Measurements from ENCODE around the gene ARHGAP15.

The ARHGAP15 gene

GRCh38 chr2:143121079-143121478, 8.1 kb upstream of the ARHGAP15 start:
- no peak overlapping the region for H3K27ac ChIP-seq (ENCODE audit: low read depth, low read length)
- no peaks in the 10 kb centered on the region for H3K79me2 ChIP-seq (ENCODE audit: insufficient read depth, low read length)
- H3K4me2 ChIP-seq (ENCODE audit: low read depth, low read length, poor library complexity, severe bottlenecking), result peak overlapping the region; percentile 44
- TF ChIP-seq EZH2phosphoT487 (conservative IDR thresholded peaks at IDR 0.05; ENCODE audit: low read length) (no peak), CTCF (IDR thresholded peaks at IDR 0.05; ENCODE audit: insufficient read depth, low read length, poor library complexity, severe bottlenecking) (no peak)
- no peaks in the 10 kb centered on the region for H3F3A ChIP-seq (ENCODE audit: insufficient read depth)
- H2AFZ ChIP-seq (ENCODE audit: low read depth, low read length, severe bottlenecking), result peak overlapping the region; percentile 66
- H3K9me3 ChIP-seq (ENCODE audit: insufficient read depth, low read length), result no peaks in the 10 kb centered on the region
- no peaks in the 10 kb centered on the region for H3K9me2 ChIP-seq (replicated peaks; ENCODE audit: insufficient read depth, low read length)
- H3K9ac ChIP-seq (ENCODE audit: low read length), result no peak overlapping the region
- H3K36me3 ChIP-seq (ENCODE audit: low read length), result no peaks in the 10 kb centered on the region
- no peaks in the 10 kb centered on the region for H4K20me1 ChIP-seq (ENCODE audit: low read depth, low read length)
- no peaks in the 10 kb centered on the region for H3K27me3 ChIP-seq (ENCODE audit: low read length)
- no peak overlapping the region for H3K4me3 ChIP-seq (ENCODE audit: insufficient read depth, low read length, poor library complexity, severe bottlenecking)

- Histone ChIP-seq H2AFZ (ENCODE audit: low read depth, low read length, severe bottlenecking) (no peak overlapping the region), H3F3A (ENCODE audit: insufficient read depth) (no peaks in the 10 kb centered on the region), H3K79me2 (ENCODE audit: insufficient read depth, low read length) (no peaks in the 10 kb centered on the region), H3K9me3 (ENCODE audit: insufficient read depth, low read length) (no peaks in the 10 kb centered on the region), H3K4me3 (ENCODE audit: insufficient read depth, low read length, poor library complexity, severe bottlenecking) (no peak overlapping the region), H3K36me3 (ENCODE audit: low read length) (no peaks in the 10 kb centered on the region), H3K9ac (ENCODE audit: low read length) (no peak overlapping the region), H3K4me2 (ENCODE audit: low read depth, low read length, poor library complexity, severe bottlenecking) (no peak overlapping the region), H4K20me1 (ENCODE audit: low read depth, low read length) (no peaks in the 10 kb centered on the region), H3K27me3 (ENCODE audit: low read length) (no peaks in the 10 kb centered on the region), H3K9me2 (replicated peaks; ENCODE audit: insufficient read depth, low read length) (no peaks in the 10 kb centered on the region), H3K27ac (ENCODE audit: low read depth, low read length) (no peak overlapping the region)
- TF ChIP-seq CTCF (IDR thresholded peaks at IDR 0.05; ENCODE audit: insufficient read depth, low read length, poor library complexity, severe bottlenecking) (no peak), EZH2phosphoT487 (conservative IDR thresholded peaks at IDR 0.05; ENCODE audit: low read length) (no peak)
Observed at GRCh38 chr2:143121957-143122356, 7.3 kb upstream of the ARHGAP15 start.

- no peaks in the 10 kb centered on the region for H3F3A ChIP-seq (ENCODE audit: insufficient read depth)
- no peak overlapping the region for H2AFZ ChIP-seq (ENCODE audit: low read depth, low read length, severe bottlenecking)
- no peak overlapping the region for H3K9ac ChIP-seq (ENCODE audit: low read length)
- H3K27me3 ChIP-seq (ENCODE audit: low read length), result no peaks in the 10 kb centered on the region
- no peaks in the 10 kb centered on the region for H3K36me3 ChIP-seq (ENCODE audit: low read length)
- H3K4me3 ChIP-seq (ENCODE audit: insufficient read depth, low read length, poor library complexity, severe bottlenecking), result no peak overlapping the region
- H3K9me2 ChIP-seq (replicated peaks; ENCODE audit: insufficient read depth, low read length), result no peaks in the 10 kb centered on the region
- no peaks in the 10 kb centered on the region for H4K20me1 ChIP-seq (ENCODE audit: low read depth, low read length)
- no peak overlapping the region for H3K4me2 ChIP-seq (ENCODE audit: low read depth, low read length, poor library complexity, severe bottlenecking)
- H3K27ac ChIP-seq (ENCODE audit: low read depth, low read length), result no peak overlapping the region
- H3K79me2 ChIP-seq (ENCODE audit: insufficient read depth, low read length), result no peaks in the 10 kb centered on the region
- TF ChIP-seq CTCF (IDR thresholded peaks at IDR 0.05; ENCODE audit: insufficient read depth, low read length, poor library complexity, severe bottlenecking), result no peak
- no peak for TF ChIP-seq EZH2phosphoT487 (conservative IDR thresholded peaks at IDR 0.05; ENCODE audit: low read length)
- H3K9me3 ChIP-seq (ENCODE audit: insufficient read depth, low read length), result no peaks in the 10 kb centered on the region
Observed at GRCh38 chr2:143123911-143124310, 5.3 kb upstream of the ARHGAP15 start.

All from SU-DHL-6 (cell line).